NCI-H2081 treated with DMSO at 0.1 percent for 48 hours (cell line): ENCODE data around the gene GNE.
A peak's percentile ranks its signal among the peaks of the same experiment; 100 is the strongest.
"Not testable (repeated sequence)": the region's sequence is repeated elsewhere in the genome, so short reads cannot be mapped to it uniquely, and the experiment has no call there.

Experiments
- DNase-seq: peaks from one replicate; lab custom pipeline; 2025; lab: John Stamatoyannopoulos, UW

GNE gene

DNA sequence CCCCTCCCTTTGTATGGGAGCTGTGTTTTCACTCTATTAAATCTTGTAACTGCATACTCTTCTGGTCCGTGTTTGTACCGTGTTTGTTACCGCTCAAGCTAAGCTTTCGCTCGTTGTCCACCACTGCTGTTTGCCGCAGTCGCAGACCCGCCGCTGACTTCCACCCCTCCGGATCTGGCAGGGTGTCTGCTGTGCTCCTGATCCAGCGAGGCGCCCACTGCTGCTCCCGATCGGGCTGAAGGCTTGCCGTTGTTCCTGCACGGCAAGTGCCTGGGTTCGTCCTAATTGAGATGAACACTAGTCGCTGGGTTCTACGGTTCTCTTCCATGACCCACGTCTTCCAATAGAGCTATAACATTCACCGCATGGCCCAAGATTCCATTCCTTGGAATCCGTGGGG is 6.6 kb upstream of the GNE start:
- DNase-seq = no peak

DNA sequence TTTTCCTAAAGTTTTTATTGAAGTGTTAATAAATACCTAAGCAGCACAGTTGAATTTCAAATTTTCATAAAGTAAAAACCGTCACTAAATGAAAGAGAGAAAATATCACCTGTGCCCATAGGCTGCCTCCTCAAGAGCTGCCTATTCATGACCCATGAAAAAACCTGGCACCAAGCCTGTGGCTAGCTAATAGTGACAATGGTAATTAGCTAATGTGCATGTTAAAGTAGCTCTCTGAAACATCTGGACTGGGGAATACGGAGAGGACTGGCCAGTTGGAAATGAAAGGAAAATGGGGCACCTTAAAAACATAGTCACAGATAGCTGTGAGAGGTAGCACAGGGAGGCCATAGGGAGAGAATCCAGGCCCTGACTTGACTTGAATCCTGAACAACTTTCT is 5.4 kb upstream of the GNE start:
- no peak for DNase-seq

DNA sequence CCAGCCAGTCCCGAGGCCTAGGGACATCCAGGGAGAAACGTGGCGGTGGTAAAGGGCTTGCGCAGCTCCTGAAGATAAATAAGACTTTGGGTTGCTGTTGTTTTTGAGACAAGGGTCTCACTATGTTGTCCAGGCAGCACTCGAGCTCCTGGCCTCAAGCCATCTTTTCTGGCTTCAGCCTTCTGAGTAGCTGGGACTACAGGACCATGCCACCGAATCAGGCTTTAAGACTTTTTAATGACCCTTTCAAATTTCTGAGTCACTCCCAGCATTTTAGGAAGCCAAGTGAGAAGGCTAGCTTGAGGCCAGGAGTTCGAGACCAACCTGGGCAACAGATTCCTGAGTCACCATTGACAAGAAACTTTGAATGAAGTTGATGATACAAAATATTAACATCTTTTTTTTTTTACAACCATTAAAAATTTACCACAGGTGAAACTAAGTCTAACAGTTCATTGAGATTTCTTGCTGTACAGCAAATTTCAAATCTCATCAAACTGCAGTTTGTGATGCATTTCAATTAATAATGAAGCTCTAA is 817 bp upstream of the GNE start:
- no peak for DNase-seq

DNA sequence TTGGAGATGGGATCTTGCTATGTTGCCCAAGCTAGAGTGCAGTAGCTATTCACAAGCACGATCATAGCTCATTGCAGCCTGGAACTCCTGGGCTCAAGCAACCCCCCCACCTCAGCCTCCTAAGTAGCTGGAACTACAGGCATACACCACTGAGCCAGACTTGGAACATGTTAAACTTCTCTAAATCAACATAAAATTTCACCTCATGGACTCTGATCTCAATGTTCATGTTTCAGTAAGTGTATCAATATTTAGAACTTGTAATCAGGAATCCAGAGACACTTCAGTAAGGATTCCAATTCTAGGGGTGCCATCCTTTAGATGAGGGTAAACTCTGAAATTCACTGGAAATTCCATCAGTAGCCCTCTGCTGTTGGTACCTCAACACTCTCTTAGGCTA is 6.8 kb downstream of the GNE start:
- DNase-seq = no peak

DNA sequence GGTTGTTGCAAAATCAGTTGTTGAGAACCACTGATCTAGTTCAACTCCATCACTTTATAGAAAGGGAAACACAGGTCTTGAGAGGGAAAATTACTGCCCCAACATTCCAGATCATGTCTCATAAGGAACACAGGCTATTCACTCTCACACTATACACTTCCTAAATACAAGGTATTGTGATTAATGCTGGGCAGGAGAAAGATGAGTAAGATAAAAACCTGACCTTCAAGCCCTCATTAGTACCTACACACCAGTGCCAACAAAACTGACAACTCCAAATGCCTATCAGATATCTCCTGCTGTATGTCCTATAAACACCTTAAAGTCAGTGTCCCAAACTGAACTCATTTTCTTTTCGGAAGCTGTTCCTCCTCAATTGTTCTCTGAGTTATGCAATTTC is 8.2 kb downstream of the GNE start:
- no peak for DNase-seq

DNA sequence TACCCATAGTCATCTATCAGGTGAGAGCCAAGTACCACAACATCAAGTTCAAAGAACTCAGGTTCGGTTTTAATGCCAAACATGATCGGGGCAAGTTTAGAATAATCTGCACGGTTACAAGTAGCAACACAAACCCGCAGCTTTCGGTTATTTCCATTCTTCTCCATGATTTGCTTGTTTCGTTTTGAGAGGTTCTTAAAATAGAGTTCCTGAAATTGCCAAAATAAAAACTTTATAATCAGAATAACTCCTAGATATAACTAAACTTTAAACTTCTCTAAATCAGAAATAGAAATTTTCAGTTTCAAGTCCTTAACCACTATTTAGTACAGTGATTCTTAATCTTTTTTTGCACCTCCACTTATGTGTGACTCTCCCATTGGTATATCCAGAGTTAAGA is 9.1 kb downstream of the GNE start:
- DNase-seq = no peak

DNA sequence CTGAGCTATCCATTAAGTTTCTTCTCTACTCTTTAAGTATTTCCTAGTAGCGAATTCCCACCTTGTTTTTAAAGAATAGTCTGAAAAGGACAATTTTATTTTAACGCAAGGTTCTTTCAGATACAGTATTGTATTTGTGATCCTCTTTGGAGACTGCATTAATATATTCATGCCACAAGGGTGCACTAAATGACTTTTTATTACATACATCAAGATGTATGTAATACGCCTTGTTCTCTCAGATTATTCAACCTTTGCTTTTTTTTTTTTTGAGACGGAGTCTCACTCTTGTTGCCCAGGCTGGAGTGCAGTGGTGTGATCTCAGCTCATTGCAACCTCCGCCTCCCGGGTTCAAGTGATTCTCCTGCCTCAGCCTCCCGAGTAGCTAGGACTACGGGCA is 10.2 kb downstream of the GNE start:
- DNase-seq = not testable (repeated sequence)

DNA sequence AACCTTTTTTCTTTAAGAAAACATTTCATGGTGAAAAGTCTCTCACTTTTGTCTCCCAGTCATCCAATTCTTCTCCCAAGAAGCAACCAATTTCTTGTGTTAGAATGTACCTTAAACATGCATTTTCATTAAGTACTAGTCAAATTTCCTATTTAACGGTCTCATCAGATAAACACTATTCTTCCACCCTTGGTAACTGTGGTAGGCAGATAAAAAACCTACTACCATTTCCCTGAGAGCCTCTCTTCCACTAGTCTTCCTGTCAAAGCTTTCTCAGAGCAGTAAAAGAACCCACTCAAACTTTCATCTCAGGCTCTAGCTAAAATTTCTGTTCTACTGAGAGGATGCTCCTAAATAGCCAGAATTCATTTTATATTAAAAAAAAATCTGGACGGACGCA is 10.9 kb downstream of the GNE start:
- no peak for DNase-seq

DNA sequence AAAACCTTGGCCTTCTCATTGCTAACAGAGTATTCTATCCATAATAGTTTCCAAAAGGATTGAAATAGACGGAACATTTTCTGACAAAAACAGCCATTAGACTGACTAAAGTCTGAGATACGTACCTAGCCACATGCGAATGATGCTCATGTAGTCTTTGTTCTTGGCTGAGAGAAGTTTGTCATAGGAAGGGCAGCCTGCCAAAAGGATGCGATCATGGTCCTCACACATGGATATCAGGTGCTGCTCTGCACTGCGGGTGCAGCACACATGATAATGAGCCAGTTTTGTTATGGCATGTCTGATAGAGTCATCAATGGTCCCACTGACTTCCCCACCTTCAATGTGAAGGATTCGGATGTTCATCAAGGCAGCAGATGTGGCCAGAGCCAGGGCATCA is 12.3 kb downstream of the GNE start:
- no peak for DNase-seq

DNA sequence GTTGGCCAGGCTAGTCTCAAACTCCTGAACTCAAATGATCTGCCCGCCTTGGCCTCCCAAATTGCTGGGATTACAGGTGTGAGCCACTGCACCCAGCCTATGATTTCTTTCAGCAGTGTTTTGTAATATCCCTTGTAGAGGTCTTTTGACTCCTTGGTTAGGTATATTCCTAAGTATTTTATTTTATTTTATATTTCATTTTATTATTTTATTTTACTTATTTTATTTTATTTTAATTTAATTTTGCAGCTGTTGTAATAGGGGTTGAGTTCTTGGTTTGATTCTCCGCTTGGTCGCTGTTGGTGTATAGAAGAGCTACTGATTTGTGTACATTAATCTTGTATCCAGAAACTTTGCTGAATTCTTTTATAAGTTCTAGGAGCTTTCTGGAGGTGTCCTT is 18.6 kb downstream of the GNE start:
- DNase-seq = not testable (repeated sequence)

DNA sequence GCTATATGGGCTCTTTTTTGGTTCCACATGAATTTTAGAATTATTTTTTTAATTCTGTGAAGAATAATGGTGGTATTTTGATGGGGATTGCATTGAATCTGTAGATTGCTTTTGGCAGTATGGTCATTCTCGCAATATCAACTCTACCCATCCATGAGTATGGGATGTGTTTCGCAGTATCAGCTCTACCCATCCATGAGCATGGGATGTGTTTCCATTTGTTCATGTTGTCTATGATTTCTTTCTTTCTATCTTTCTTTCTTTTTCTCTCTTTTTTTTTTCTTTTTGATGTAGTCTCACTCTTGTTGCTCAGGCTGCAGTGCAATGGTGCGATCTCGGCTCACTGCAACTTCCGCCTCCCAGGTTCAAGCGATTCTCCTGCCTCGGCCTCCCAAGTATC is 19.0 kb downstream of the GNE start:
- DNase-seq = not testable (repeated sequence)

DNA sequence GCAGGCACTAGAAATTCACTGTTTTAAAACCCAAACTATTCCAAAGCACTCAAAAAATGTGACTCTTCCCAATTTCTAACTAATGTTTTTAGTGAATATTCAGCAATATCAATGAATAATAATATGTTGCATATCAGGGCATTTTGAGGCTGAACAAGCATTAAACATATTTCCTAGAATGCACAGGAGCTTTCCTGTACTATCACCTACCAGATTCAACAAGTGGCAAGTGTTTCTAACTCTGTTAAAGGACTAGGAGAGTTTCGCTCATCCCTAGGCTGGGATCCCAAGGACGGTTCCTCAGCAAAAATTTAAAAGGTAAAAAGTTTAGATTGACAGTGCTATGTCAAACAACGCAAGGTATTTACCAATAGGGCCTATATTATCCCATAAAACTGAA is 21.0 kb downstream of the GNE start:
- no peak for DNase-seq

DNA sequence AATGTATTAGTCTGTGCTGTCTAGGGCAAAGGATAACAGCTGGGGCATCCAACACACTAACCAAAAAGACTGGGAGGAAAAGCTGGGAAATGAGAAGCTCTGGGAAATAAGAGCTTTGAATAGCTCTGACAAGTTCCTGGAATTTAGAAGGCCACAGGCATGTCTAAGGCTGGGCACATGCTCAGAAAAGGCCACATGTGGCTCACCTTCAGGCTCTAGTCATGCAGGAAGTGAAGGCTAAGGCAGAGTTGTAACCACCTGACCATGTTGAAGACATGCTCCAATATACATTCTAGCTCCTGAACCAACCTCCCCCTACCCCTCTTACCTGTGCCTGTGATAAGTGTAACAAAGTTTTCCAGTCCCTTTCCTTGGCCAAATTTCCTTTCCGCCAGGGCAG is 35.8 kb downstream of the GNE start:
- no peak for DNase-seq

DNA sequence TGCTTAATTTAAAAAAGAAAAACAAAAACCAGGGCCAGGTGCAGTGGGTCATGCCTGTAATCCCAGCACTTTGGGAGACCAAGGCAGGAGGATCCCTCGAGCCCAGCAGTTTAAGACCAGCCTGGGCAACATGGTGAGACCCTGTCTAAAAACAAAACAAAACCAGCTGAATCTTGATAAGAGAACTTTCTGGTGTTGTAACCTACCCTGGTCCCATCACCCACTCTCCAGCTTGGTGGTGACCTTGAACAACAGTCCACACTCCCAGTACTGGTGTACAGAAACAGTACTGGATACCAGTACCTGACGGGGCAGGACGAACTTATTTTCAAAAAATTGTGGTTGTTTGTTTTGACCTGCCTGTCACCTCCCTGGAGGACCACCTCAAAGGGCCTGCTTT is 36.6 kb downstream of the GNE start:
- DNase-seq = no peak

DNA sequence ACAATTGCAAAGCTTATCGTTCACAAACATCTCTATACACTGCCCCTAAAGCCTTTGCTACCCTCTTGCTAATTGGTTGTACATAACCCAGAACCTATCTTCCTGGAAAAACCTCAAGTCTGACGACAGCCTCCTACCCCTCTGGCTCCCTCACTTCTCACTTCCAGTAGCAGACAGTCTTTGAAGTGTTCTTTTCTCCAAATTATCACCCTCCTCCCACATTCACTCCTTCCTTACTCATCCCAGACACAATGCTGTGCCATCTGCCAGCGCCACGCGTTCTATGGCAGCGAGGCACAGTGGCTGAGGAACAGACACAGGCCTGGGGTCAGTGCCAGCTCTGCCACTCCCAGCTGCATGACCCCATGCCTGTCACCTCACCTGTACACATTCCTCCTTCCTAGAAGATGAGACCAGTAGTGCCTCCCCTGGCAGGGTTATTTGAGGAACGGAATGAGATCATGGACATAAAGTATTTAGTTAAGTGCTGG is 39.8 kb downstream of the GNE start:
- no peak for DNase-seq

DNA sequence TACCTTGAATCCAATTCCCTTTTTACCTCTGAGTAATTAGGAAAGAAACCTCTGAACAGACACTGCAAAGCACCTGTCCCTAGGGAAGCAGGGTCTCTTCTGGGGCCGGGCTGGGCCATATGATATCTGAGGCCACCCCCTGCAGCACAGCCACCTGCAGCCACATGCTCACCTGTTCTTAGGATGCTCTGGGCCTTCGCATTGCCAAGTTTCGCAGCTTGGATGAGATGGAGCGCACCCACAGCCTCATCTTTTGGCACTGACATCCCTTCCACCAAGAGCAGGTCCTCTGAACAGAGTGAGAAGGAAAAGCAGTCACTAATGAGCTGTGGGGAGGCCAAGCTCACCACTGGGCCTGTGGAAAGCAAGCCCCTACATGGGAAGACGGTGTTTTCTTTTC is 40.2 kb downstream of the GNE start:
- peak; percentile 17 for DNase-seq

DNA sequence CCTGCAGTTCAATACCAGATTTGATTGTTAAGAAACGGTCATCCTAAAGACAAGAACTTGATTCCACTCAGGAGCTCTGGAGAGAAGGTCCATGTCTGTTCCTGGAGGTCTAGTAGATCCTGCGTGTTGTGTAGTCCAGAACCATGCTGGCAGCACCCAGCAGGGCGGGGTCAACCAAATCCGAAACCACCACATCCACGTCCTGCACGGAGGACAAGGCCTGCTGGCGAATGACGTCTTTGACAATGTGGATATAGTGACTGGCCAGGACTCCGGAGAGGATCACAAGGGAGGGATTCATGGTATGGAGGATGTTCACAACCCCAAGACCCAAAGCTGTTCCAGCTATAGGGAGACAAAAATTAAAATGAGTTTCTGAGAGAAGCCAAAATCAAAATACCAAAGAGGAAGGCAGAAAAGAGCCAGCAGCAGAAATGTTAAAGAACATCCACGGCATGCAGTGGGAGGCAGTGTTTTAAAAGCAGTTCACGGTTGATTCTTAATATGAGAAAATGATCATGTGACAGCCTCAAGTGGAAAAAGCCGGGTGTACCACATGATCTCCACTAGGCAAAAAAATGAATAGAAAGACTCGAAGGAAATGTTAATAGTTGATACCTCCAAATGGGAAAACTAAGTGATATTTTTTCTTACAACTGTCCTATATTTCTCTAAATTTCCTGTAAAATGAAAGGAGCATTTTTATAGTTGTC is 40.8 kb downstream of the GNE start:
- no peak for DNase-seq

DNA sequence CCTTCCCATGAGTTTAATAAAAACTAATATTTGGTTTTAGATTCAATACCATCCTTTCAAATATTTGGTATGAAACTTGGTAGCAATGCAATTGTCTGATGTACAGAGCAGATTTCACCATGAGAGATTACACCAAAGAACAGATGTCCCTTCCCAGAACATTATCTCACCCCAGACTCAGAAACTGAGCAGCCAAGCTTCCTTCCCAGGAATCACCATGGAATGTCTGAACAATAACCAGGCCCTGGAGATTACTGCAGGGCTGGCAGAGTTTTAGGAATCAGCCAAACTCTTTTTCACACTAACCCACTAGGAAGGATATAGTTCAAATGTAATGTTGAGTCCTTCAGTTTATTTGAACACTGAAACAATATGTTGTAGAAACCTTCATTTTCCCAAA is 43.7 kb downstream of the GNE start:
- DNase-seq = no peak

DNA sequence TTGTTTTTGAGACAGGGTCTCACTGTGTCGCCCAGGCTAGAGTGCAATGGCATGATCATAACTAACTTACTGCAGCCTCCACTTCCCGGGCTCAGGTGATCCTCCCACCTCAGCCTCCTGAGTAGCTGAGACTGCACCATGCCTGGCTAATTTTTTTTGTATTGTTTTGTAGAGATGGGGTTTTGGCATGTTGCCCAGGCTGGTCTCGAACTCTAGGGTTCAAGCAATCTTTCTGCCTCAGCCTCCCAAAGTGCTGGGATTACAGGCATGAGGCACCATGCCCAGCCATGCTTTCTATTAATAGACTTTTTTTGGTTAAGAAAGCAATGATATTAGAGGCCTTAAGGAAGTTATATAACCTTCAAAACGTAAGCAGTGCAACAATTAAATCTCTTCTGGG is 44.3 kb downstream of the GNE start:
- DNase-seq = no peak

DNA sequence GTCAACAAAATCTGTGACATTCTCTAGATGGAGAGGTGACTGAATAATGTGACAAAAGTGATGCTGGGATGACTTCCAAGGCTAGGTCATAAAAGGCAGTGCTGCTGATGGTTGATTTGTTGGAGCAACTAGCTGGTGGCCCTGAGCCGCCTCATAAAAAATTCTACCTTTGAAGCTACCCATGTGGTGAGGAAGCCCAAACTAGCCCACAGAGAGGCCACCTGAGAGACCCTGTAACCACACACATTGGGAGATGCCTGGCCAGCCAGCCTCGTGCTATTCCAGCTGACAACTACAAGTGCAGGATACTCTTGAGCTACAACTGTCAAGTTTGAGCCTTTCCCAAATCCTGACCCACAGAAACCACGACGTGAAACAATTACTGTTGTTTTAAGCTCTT is 44.9 kb downstream of the GNE start:
- DNase-seq = no peak

DNA sequence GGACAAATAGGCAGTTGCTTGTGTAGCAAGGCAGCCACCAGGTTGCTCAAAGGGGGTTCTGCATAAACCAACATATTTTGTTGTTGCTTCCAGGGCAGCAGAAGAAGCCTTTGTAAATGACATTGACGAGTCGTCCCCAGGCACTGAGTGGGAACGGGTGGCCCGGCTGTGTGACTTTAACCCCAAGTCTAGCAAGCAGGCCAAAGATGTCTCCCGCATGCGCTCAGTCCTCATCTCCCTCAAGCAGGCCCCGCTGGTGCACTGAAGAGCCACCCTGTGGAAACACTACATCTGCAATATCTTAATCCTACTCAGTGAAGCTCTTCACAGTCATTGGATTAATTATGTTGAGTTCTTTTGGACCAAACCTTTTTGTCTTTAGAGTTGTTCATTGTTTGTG is 46.7 kb downstream of the GNE start:
- DNase-seq = no peak

DNA sequence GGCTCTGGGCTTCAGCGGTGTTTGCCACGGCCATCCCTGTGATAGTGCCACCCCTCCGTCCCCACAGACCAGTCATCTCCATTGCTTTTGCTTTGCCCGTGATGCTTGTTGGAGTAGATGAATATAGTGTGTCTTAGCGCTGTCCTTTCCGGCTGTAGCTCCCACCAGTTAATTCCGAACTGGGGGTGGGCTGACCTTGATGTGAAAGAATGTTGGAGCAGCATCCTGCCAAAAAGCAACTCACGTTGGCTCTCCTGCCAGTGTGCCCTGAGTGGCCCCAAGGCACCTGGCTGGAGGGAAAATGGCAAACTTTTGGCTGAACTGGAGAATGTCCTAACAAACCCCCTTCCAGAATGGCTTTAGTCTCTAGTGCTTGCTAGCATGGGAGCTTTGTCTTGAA is 47.5 kb downstream of the GNE start:
- no peak for DNase-seq

DNA sequence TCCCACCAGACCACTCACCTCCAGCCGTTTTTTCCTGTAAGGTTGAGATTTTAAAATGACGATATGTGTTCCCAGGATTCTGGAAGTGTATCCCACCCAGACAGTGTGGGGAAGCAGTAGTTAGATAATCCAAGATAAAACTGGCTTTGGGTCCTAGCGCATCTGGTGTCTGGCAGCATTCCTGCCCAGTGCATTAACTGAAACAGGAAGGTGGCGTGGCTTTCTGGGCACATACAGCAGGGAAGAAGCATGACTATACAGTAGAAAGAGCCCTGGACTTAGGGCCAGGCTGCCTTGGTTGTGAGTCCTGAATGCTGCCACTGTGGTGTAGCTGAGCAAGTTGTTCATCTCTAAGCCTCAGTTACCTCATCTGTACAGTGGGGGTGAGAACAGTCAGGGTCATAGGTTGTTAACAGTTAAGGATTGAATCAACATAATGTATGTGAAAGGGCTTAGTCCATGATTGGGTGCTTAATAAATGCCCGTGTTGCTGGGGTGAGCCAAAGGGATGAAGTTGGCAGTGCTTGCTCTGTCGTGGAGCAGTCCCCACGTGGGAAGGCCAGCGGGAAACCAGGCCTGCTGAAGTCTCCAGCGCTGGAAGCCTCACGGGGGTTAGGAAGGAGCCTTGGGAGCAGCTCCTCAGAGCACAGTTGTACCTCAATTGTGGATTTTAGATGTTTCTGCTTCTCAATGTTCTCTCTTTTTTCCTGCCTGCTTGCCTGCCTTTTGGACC is 49.6 kb downstream of the GNE start:
- DNase-seq = no peak
